DOHH2 (cell line): ENCODE data around the gene BSPH1.

Source experiments
- EZH2phosphoT487 ChIP-seq: fragments of 200-600 bp; sonication (generic); IDR thresholded peaks from 2 replicates; pipeline ENCODE4 v1.6.1; 2017; ENCODE audit warnings: borderline replicate concordance, mild to moderate bottlenecking, antibody characterized with exemption, low read length, moderate library complexity, mixed read lengths
- TF ChIP-seq, protein P1 (sequence below): fragments of 200-600 bp; sonication (generic); IDR thresholded peaks from one replicate; pipeline ENCODE4 v1.5.1; 2014; ENCODE audit warnings: antibody characterized with exemption, mild to moderate bottlenecking, low read depth, low read length; ENCODE audit not compliant: poor library complexity, severe bottlenecking

DNA sequence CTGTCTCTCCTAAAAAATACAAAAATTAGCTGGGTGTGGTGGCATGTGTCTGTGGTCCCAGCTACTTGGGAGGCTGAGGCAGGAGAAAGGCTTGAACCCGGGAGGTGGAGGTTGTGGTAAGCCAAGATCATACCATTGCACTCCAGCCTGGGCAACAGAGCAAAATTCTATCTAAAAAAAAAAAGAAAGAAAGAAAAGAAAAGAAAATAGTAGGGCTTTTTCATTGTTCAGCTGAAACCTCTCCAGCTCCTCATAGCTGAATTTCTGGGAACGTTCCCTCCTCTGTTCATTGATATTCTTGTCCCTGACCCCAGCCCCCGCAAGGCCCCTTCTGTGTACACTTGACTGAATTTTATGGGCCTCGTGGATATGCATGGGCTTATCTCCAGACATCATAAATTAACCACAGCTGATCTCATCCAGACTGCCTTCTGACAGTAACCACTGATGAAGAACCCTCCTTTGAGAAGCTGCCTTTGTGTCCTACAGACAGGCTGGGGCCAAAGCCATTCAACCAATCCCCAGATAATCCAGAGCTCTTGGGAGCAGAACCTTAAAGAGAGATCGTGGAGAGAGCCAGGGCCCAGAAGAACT, 2.3 kb upstream of the BSPH1 start, which contains the start of gene ELSPBP1:
- TF ChIP-seq, protein P1, sequence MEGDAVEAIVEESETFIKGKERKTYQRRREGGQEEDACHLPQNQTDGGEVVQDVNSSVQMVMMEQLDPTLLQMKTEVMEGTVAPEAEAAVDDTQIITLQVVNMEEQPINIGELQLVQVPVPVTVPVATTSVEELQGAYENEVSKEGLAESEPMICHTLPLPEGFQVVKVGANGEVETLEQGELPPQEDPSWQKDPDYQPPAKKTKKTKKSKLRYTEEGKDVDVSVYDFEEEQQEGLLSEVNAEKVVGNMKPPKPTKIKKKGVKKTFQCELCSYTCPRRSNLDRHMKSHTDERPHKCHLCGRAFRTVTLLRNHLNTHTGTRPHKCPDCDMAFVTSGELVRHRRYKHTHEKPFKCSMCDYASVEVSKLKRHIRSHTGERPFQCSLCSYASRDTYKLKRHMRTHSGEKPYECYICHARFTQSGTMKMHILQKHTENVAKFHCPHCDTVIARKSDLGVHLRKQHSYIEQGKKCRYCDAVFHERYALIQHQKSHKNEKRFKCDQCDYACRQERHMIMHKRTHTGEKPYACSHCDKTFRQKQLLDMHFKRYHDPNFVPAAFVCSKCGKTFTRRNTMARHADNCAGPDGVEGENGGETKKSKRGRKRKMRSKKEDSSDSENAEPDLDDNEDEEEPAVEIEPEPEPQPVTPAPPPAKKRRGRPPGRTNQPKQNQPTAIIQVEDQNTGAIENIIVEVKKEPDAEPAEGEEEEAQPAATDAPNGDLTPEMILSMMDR, result no peak
- TF ChIP-seq EZH2phosphoT487, result no peak
